SKM-1 treated with dmso at 0.1 percent for 144 hours (cell line): Measurements from ENCODE around the gene POLDIP2.

Source experiments
- DNase-seq: peaks from one replicate; lab custom pipeline; 2025; ENCODE audit not compliant: unreplicated experiment; lab: John Stamatoyannopoulos, UW

Gene POLDIP2, protein sequence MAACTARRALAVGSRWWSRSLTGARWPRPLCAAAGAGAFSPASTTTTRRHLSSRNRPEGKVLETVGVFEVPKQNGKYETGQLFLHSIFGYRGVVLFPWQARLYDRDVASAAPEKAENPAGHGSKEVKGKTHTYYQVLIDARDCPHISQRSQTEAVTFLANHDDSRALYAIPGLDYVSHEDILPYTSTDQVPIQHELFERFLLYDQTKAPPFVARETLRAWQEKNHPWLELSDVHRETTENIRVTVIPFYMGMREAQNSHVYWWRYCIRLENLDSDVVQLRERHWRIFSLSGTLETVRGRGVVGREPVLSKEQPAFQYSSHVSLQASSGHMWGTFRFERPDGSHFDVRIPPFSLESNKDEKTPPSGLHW

DNA sequence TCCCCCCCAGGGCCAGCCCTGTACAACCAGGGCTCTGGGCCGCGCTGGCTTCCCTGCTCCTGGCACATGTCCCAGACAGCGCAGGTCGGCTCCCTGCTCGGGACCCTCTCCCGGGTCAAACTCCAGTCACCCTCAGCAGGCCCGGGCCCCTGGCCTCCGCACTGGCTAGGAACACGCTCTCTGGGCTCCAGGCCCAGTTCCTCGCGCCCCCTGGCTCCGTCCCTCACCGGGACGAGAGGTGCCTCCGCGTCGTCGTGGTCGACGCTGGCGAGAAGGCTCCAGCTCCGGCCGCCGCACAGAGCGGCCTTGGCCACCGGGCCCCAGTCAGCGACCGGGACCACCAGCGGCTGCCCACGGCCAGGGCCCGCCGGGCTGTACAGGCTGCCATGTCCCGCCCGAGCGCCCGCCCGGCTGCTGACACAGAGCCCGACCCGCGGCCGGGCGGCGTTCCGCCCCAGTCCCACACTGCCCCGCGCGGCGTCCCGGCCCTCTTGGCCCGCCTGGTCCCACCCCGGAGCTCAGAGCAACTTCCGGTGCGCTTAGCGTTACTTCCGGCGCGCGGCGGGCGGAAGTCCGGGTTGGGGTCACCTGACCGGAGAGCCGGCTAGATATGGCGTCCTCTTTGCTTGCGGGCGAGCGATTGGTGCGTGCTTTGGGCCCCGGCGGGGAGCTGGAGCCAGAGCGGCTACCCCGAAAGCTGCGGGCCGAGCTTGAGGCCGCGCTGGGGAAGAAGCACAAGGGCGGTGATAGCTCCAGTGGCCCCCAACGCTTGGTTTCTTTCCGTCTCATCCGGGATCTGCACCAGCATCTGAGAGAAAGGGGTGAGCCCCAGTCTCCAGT is at the start of gene POLDIP2:
TSS of gene POLDIP2 (minus strand) at position 467 of the 840 bp plus-strand sequence. CDS start at position 388, 79 bp downstream.
- peak; percentile 85 for DNase-seq

DNA sequence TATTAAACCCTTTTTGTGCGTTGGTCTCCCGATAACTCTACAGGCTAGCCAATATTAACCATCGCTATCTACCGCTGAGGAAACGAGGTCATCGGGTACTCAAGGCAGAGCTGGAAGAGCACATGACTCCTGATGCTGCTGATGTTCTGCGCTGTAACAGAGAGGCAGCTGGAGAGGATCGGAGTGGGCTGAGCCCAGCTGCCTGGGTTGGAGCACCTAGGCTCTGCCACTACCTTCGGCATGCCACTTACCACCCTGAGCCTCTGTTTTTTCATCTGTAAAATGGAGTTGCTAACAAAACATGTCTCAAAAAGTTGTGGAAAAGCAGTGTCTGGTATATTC is 49.1 kb upstream of the POLDIP2 start:
- DNase-seq, result no peak

DNA sequence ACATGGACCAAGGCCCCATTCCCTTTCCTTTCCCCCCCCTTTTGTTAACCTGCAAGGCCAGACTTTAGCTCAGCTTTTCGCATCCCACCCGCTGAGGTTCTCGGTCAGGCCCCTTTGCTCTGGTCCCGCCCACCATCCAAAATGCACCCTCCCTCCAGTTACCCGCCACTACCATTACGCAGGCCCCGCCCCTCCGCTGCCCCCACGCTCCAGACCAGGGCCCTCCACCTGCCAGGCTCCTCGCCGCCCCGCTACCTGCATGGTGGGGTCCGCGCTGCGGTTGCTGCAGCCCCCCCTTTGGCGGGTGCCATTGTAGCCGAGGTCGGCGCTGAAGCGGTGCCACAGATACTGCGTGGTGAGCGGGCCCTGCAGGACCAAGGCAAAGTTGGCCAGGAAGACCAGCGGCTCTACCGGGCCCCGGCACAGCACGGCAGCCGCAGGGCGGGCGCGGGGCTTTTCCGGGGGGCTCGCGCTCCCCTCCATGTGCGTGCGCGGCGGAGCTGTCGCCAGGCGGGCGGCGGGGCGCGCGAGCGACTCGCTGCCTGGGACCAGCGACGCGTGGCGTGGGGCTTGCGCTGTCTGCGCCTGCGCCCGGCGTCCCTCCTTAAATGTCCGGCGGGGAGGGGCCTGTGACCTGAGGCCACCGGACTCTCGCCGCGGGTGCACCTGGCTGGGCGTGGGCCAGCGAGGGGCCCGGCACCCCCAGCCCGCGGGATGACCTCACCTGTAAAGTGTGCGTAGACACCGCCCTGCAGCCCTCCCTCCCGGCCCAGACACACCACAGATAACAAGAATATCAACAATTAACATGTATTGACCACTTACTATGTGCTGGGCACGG is 48.5 kb upstream of the POLDIP2 start, which contains the start of gene SLC46A1:
TSS of gene SLC46A1 (minus strand) at position 581 of the 841 bp plus-strand sequence. CDS start at position 483, 98 bp downstream.
- no peak for DNase-seq

DNA sequence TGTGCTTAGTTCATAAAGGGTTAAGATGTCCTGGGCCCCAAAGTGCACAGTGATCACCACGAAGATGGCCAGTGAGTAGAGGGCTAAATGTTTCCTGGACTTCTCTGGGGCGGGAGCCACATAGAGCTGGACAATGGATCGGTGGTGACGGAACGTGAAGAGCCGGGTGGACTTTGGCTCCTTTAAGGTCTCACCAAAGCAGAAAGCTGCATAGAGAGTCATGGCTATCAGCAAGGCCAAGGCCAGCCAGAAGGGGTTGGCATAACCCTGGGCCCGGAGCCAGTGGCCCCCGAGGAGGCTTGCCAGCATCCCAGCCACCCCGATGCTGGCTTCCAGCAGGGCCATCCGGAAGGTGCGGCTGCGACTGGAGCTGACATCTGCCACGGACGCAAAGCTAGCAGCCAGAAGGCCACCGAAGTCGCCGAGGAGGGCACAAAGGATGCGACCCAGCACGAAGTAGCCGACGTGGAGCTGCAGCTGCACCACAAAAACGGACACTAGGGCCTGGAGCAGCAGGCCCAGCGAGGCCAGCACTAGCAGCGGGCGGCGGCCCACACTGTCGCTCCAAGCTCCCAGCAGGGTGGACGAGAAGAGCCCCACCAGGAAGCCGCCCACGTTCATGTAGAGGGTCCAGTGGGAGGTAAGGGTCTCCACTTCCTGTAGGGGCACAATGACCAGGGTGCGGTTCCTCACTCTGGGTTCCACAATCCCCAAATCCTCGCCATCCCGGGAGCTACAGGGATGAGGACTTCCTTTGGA is 47.7 kb upstream of the POLDIP2 start:
- no peak for DNase-seq

DNA sequence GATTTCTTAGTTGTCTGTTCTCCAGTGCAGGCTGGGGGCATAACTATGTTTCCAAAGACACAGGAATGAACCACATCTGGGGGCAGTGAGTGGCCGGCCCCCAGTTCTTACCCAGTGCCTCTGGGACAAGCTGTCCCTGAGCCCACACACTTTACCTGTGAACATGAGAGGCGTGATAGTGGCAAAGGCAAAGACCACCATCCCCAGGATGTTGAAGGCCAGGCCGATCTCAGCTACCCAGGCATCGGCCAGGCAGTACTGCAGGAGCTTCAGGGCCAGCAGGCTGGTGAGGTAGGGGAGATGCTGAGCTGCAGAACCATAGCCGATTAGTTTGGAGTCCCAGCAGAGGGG is 47.1 kb upstream of the POLDIP2 start:
- no peak for DNase-seq

DNA sequence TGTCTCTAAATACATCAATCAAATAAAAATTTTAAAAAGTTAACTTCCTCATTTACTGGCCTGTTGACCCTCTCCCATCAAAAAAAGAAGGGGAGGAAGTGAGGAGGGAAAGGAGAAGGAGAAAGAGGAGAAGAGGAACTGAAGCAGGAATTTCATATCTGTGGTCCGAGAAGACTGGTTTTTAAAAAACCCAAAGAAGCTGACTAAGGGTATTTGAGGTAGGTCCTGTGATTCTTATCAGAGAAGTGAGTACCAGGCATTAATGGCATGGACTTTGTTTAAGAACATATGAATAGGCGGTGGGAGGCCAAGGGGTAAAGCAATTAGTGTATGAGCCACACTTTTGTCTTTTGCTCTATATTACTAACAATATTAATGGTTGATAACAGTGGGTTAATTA is 46.7 kb upstream of the POLDIP2 start:
- DNase-seq, result no peak

DNA sequence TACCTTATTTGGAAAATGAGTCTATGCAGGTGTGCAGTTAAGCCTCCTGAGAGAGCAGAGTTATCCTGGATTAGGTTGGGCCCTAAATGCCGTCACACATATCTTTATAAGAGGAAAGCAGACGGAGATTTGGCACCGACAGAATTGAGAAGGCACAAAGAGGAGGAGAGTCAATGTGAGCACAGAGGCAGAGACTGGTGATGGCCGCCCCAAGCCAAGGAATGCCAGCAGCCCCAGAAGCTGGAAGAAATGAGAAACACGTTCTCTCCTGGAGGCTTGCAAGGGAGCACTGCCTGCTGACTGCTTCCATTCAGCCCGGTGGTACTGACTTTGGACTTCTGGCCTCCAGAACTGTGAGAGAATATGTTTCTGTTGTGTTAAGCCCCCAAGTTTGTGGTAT is 45.5 kb upstream of the POLDIP2 start:
- no peak for DNase-seq

DNA sequence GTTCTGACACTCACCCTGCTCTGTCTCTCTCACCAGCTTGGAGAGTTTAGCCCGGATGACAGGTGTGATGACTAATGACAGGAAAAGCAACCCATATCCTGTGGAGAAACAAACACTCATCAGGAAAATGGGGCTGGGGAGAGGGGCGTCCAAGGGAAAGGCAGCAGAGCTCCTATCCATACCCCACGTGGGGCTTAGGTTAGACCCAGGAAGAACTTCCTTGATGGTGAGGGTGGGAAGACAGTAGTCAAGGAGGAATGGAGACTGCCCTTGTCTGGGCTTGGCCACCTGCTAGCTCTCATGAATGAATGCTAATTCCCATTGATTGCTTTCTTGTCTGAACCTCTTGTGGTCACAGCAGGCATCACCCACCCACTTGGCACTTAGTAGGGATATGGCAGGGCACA is 44.9 kb upstream of the POLDIP2 start:
- no peak for DNase-seq

DNA sequence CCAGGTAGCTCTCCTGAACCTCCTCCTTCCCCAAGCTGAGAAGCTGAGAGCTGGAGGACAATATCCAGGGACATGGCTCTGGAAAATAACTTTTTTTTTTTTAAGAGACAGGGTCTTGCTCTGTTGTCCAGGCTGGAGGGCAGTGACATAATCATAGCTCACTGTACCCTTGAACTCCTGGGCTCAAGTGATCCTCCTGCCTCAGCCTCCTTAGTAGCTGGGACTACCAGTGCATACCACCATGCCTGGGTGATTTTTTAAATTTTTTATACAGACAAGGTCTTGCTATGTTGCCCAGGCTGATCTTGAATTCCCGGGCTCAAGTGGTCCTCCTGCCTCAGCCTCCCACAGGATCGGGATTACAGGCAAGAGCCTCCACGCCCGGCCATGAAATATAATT is 42.5 kb upstream of the POLDIP2 start:
- DNase-seq, result no peak

DNA sequence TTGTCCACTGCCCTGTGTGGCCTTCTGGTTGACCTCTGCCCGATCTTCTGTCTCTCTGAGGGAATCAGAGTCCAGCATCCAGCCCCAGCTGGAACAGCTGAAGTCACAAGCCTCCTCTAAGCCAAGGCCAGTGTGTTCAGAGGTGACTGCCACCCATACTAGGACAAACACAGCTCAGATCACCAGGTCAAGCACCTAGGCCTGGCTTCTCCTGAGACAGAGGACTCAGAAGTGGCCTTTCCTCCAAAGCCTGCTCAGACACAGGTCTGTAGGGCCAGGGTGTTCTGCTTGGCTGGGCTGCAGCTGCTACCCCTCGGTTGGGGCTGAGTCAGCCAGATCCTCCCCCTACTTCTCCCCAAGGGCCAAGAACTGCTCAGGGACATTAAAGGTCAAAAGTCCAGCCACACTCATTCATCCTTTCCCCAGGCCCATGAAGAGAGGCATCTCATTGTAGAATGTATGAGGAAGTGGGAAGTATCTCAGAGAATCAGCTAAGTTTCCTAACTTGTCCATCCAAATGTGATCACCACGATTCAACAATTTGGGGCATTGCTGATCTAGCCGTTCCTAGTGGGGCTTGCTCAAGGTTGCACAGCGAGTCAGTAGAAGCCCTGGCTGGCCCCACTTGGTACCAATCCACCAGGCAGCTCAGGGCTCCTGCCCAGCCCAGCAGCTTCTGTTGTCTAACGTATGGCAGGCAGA is 41.1 kb upstream of the POLDIP2 start:
- DNase-seq, result no peak

DNA sequence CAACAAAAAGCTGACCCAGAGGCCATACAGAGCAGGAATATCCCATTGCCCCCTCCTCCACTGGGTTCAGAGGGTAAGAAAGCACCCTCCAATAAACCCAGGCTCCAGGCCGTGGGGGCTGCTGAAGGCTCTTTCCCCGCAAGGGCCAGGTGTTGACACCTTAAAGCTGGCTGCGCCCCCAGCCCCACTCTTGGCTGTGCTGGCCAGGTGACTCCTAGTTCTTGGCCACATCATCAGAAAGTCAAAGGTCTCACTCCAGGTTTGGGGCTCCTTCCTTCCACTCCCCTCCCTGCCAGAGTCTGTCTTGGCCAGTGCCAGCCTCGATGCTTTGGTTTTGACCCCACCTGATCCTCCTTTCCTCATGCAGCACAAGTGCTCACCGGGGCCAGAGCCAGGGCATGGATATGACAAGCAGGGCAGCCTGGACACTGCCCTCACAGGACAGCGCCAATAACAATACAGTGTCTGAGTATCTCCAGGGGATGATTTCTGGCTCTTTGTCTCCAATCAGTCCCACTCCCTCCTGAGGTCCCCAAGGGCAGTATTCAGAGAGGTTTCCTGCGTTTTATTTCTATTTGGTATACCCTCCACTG is 40.5 kb upstream of the POLDIP2 start:
- DNase-seq, result no peak

DNA sequence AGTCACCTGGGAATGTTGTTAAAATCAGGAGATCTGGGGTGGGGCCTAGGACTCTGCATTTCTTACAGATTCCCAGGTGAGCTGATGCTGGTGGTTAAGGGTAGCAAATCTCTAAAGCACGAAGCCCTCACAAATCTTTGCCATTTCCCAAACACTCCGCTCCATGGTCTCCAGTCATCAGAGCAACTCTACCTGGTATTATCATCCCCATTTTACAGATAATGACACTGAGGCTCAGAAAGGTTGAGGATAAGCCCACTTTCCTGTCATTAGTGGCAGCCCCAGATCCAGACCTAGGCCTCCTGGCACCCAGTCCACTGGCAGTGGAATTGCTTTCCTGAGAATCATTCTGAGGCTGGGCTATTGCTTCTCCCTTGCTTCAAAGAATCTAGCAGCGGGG is 39.9 kb upstream of the POLDIP2 start:
- DNase-seq, result no peak

DNA sequence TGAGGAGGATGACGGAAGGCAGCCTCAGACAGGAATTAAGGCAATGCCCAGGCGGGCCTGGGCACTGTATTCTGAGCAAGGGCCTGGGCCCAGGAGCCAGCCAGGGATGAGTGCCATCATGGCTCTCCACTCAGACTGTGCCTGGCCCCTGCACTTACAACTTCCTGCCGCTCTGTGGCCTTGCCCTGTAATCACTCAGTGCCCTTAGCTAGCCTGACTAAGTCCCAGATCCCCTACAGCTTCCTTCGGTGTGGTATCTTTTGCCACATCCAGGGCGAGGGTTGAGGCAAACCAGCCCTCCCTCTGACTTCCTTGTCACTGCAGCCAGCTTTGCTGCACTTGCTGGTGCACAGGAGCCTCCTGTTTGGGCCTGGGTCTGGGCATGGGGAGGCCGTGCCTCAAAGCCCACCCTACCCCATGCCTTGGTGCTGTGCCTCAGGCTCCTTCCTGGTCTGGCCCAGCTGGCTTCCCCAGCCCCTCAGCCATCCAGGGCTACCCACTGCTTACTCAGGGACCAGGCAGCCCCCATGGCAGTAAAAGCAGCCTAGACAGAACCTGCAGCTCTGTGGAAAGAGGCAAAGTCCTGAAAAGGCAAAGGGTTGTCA is 39.4 kb upstream of the POLDIP2 start:
- DNase-seq, result no peak

DNA sequence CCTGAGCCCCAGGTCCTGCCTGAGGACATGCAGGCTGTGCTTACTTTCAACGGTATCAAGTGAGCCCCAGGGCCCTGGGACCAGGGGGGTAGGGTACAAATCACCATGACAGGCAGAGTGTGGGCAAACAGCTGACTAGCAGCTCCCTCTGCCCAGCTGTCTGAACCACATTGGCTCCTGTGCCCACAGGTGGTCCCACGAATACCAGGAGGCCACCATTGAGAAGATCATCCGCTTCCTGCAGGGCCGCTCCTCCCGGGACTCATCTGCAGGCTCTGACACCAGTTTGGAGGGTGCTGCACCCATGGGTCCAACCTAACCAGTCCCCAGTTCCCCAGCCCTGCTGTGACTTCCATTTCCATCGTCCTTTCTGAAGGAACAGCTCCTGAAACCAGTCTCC is 38.6 kb upstream of the POLDIP2 start:
- no peak for DNase-seq

DNA sequence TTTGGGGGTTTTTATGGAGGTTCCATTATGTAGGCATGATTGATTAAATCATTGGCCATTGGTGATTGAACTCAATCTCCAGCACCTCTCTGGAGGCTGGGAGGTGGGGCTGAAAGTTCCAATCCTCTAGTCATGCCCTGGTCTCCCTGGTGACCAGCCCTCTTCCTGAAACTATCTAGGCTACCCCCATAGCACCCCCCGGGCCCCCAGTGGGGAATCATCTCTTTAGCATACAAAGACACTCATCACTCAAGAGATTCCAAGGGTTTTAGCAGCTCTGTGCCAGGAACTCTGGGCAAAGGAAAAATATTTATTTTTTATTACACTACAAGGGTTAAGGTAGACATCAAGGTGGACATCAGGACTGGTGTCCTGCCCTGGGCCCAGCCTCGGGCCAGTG is 38.1 kb upstream of the POLDIP2 start:
- DNase-seq, result no peak

DNA sequence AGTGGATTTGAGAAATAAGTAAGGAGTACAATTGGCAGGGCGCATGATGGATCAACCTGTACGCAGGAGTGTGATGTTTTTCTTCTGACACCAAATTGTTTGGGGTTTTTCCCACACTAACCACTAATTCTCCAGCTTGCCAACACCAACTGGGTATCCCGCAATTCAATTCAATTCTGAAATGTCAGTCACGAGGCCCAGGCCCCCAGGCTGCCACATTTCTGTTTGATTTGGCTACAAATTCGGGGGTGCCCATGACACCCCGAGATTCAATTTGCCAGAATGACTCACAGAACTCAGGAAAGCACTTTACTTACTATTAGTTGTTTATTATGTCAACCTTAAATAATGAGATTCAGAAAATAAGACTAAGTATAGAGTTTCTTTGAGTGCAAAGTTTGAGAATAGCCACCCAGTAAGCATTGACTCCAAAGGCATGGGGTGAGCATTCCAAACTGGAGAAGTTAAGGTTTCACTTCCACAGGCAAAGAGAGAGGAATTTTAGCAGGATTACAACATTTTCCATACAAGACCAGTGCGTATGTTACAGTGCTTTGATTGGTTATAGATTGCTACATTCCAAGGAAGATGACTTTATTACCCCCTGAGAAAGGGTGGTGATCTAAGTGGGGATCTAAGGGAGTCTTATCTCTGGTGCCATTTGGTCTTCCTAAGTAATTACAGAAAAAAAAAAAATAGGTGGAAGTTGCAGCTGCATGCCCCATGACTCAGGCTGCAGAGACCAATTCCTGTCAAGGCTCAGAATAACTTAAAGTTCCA is 37.2 kb upstream of the POLDIP2 start:
- no peak for DNase-seq

DNA sequence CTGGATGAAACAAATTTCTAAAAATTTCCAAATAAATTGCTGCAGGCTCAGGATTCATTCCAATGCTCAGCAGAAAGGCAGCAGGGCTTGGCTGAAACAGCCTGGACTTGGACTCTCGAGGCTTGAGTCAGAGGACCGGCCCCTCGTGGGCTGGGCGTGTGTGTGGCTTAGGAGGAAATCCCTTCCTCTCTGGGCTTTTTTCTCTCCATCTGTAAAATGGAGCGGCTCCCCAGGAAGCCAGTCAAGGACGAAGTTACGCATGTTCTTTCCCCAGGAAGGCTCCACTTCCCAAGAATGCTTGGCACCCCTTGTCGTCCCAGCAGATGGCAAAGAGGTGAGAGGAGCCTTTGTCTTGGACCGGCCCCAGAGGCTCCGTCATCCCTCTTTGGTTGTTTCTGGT is 35.2 kb upstream of the POLDIP2 start:
- no peak for DNase-seq

DNA sequence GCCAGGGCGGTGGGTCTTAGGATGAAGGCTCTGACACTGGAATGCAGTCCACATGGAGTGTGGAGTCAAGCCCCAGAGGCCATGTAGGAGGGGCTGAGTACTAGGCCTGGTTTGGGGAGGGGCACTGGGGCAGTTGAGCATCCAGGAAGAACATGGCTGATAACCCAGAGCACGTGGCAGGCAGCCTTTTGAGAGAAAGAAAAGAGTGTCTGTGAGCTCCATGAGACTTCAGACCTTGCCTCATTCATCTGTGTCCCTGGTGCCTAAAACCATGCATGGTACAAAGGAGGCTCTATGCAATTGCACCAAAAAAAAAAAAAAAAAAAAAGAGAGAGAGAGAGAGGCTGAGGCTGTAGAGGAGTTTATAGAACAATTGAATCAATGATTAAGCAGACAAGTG is 34.1 kb upstream of the POLDIP2 start:
- no peak for DNase-seq

DNA sequence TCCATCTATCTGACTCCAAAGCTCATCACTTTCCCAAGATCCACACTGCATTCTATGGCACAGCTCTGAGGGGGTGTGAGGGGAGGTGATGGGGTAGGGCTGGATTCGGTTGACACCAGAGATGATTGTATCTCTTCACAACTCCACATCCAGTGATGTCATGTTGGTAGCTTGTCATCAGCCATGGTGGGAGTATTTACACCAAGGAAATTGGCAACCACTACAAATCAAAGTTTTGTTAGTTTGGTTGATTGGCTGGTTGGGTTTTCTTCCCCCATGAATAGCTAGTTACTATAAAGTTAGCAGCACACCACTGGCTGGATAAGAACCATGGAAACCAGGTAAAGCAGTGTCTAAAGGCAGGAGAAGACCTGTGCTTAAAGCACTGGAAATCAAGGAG is 33.7 kb upstream of the POLDIP2 start:
- DNase-seq, result no peak
